Mammary epithelial cell (primary cell): ENCODE measurements around the gene PPP1CB.

Experiments used
- EZH2 ChIP-seq: IDR thresholded peaks from 2 replicates; pipeline ENCODE4 v1.6.1; 2012; ENCODE audit warnings: low read length, inconsistent platforms, borderline replicate concordance
- TF ChIP-seq, protein P1 (sequence below), 2 donors: IDR thresholded peaks in 1 of 2; conservative IDR thresholded peaks in 1 of 2; 2 replicates each; pipeline ENCODE4 v1.5.1; 2011 to 2012; ENCODE audit warnings: inconsistent platforms in 2 of 2, low read length in 2 of 2, mild to moderate bottlenecking in 2 of 2, control low read depth in 1 of 2, low read depth in 1 of 2; ENCODE audit not compliant: insufficient read depth in 1 of 2; ENCODE audit errors: extremely low read depth in 1 of 2

DNA sequence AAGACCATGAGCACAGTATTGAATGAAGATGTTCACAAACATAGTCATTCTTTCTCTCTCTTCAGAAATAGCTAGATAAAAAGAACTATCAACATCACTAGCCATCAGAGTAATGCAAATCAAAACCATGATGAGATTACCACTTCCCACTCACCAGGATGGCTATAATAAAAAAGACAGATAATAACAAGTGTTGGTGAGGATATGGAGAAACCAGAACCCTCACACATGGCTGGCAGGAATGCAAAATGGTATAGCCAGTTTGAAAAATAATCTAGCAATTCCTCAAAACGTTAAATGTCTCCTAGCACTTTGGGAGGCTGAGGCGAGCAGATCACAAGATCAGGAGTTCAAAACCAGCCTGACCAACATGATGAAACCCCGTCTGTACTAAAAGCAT, 31.3 kb upstream of the PPP1CB start:
- TF ChIP-seq EZH2 = no peak
- TF ChIP-seq, protein P1, sequence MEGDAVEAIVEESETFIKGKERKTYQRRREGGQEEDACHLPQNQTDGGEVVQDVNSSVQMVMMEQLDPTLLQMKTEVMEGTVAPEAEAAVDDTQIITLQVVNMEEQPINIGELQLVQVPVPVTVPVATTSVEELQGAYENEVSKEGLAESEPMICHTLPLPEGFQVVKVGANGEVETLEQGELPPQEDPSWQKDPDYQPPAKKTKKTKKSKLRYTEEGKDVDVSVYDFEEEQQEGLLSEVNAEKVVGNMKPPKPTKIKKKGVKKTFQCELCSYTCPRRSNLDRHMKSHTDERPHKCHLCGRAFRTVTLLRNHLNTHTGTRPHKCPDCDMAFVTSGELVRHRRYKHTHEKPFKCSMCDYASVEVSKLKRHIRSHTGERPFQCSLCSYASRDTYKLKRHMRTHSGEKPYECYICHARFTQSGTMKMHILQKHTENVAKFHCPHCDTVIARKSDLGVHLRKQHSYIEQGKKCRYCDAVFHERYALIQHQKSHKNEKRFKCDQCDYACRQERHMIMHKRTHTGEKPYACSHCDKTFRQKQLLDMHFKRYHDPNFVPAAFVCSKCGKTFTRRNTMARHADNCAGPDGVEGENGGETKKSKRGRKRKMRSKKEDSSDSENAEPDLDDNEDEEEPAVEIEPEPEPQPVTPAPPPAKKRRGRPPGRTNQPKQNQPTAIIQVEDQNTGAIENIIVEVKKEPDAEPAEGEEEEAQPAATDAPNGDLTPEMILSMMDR (conservative IDR thresholded peaks at IDR 0.05 in 1 of 2, IDR thresholded peaks at IDR 0.05 in 1 of 2; ENCODE audit: extremely low read depth in 1 of 2, insufficient read depth in 1 of 2, low read depth in 1 of 2, low read length in 2 of 2) = no peak
